Measurements from ENCODE around the gene NCAN.
"Not testable (repeated sequence)": the region's sequence is repeated elsewhere in the genome, so short reads cannot be mapped to it uniquely, and the experiment has no call there.

NCAN gene

DNA sequence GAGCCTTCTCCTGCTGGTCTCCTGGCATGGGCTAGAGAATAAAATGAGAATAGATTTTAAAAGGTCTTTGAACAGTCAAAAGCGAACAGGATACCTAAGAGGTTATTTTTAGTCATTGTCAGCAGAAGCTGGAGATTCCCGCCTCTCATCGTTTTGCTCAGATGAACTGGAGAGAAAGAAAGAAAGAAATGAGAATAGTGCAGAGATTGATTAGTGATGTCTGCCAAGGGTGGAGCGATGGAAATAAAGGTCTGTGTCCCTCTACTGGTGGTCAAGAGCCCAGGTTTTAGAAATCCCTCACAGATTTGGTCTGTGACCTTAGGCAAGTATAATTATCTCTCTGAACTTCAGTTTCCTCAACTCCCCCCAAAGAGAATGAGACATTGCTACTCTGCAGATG lies 5.3 kb downstream of the NCAN start:
- H3K4me3 ChIP-seq: no peak overlapping the region
- H3K27ac ChIP-seq: no peak overlapping the region

DNA sequence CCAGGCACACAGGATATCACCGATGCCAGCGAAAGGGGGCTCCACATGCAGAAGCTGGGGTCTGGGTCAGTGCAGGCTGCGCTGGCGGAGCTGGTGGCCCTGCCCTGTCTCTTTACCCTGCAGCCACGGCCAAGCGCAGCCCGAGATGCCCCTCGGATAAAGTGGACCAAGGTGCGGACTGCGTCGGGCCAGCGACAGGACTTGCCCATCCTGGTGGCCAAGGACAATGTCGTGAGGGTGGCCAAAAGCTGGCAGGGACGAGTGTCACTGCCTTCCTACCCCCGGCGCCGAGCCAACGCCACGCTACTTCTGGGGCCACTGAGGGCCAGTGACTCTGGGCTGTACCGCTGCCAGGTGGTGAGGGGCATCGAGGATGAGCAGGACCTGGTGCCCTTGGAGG lies 7.2 kb downstream of the NCAN start:
- Histone ChIP-seq H3K4me3 (no peak overlapping the region), H3K27ac (no peak overlapping the region)

DNA sequence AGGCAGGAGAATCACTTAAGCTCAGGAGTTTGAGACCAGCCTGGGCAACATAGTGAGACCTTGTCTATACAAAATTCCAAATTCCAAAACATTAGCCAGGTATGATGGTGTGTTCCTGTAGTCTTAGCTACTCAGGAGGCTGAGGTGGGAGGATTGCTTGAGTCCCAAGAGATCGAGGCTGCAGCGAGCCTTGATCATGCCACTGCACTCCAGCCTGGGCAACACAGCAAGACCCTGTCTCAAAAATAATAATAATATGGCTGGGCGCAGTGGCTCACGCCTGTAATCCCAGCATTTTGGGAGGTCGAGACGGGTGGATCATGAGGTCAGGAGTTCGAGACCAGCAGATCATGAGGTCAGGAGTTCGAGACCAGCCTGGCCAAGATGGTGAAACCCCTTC lies 9.2 kb downstream of the NCAN start:
- H3K4me3 ChIP-seq: not testable (repeated sequence)

DNA sequence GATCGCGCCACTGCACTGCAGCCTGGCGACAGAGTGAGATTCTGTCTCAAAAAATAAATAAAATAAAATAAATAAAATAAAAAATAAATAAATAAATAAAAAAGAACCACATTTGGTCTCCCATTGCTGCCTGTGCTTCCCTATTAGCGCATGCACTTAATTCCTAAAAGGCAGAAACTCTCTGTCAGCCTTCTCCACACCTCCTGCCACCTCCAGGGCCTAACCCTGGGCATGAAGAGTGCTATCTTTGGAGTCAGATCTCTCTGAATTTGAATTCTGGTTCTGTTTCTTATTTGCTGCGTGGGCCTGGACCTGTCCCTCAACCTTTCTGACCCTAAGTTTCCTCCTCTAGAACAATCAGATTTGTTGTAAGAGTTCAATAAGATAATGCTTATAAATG lies 11.3 kb downstream of the NCAN start:
- no peak overlapping the region for H3K4me3 ChIP-seq
- no peak overlapping the region for H3K27ac ChIP-seq

More for the DNA sequence above, 9.2 kb downstream of the NCAN start:
- H3K27ac ChIP-seq: not testable (repeated sequence)

DNA sequence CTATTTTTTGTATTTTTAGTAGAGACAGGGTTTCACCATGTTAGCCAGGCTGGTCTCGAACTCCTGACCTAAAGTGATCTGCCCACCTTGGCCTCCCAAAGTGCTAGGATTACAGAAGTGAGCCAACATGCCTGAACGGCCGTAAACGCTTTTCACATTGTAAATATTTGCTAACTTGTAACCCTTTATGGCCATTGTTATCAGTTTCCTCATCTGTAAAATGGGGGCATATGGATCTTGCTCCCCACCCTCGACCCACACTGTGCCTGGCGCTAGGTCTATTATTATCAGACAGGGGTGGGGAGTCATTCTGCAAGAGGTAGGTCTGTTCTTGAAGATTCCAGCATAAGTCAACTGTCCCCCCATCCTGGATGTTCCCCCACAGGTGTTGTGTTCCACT lies 11.9 kb downstream of the NCAN start:
- H3K4me3 ChIP-seq: no peak overlapping the region
- H3K27ac ChIP-seq: no peak overlapping the region

DNA sequence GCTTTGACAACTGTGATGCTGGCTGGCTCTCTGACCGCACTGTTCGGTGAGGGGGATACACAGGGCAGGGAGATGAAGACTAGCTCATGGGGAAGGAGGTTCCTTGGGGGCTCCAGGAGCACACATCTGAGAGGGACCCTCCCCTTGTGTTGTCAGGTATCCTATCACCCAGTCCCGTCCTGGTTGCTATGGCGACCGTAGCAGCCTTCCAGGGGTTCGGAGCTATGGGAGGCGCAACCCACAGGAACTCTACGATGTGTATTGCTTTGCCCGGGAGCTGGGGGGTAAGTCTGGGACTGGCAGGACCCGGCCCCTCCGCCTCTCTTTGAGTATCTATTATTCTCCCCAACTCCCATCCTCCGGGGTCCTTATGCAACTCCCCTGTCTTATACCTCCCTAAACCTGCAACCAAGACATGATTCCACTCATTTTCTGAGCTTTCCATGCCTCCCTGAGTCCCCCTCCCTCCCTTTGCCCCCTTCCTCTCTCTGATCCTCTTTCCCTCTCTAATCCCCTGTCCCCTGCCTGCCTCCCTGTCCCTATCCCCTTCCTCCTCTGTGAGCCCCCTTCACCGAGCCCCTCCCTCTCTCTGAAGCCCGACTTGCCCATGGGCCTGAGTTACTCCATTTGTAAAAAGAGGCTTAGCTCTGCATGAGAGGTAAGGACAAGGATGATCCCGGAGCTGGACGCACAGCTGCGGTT lies 12.5 kb downstream of the NCAN start:
- H3K4me3 ChIP-seq: peak overlapping the region in 5 of 7 experiments; percentile 7 to 38 (median 28)

DNA sequence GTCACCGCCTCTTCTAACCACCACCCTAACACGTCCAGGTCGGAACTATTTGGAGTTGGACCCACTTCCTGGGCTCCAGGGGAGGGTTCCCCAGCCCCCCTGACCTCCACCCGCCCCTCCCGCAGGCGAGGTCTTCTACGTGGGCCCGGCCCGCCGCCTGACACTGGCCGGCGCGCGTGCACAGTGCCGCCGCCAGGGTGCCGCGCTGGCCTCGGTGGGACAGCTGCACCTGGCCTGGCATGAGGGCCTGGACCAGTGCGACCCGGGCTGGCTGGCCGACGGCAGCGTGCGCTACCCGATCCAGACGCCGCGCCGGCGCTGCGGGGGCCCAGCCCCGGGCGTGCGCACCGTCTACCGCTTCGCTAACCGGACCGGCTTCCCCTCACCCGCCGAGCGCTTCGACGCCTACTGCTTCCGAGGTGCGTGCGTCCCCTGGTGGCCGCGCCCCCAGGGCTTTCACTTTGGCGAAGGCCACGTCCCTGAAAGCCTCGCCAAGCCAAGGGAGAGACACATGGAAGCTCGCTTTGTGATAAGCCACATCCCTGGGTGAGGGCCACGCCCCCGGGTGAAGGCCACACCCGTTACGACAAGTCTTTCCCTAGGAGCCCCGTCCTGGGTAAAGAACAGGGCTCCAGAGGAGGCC lies 13.2 kb downstream of the NCAN start:
- H3K4me3 ChIP-seq: peak overlapping the region; percentile 7 to 38 (median 23)
- H3K27ac ChIP-seq: no peak overlapping the region

More for the DNA sequence above, 12.5 kb downstream of the NCAN start:
- H3K27ac ChIP-seq: no peak overlapping the region

DNA sequence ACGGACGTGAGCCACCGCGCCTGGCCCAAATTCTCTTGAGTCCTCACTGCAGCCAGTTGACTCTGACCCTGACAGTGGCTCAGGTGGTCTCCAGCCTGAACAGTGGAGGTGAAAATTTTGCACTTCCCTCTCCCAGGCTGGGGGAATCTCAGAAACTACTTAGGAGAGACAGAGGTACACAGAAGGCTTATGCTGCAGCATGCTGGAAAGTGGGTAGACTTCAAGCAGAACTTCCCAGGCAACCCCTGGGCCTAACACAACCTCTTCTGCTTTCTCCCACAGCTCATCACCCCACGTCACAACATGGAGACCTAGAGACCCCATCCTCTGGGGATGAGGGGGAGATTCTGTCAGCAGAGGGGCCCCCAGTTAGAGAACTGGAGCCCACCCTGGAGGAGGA lies 14.4 kb downstream of the NCAN start:
- H3K27ac ChIP-seq: no peak overlapping the region
- H3K4me3 ChIP-seq: no peak overlapping the region

DNA sequence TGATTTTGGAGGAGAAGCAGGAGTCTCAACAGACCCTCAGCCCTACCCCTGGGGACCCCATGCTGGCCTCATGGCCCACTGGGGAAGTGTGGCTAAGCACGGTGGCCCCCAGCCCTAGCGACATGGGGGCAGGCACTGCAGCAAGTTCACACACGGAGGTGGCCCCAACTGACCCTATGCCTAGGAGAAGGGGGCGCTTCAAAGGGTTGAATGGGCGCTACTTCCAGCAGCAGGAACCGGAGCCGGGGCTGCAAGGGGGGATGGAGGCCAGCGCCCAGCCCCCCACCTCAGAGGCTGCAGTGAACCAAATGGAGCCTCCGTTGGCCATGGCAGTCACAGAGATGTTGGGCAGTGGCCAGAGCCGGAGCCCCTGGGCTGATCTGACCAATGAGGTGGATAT lies 14.9 kb downstream of the NCAN start:
- no peak overlapping the region for H3K27ac ChIP-seq
- H3K4me3 ChIP-seq: no peak overlapping the region

DNA sequence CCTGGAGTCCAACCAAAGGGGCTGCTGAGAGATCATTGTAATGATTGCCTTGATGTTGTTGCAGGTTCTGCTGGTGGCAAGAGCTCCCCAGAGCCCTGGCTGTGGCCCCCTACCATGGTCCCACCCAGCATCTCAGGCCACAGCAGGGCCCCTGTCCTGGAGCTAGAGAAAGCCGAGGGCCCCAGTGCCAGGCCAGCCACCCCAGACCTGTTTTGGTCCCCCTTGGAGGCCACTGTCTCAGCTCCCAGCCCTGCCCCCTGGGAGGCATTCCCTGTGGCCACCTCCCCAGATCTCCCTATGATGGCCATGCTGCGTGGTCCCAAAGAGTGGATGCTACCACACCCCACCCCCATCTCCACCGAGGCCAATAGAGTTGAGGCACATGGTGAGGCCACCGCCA lies 15.5 kb downstream of the NCAN start:
- H3K4me3 ChIP-seq: no peak overlapping the region

DNA sequence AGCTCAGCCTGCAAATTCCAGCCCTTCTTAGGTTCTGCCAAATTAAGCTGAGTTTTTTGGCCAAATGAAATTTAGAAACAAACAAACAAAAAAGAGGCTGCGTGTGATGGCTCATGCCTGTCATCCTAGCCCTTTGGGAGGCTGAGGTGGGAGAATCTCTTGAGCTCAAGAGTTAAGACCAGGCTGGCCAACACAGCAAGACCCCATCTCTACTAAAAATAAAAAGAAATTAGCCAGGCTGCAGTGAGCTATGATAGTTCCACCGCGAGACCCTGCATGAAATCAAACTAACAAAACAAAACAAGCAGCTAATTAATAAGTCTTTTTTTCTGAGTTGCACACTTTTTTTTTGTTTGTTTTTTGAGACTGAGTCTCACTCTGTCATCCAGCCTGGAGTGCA lies 17.9 kb downstream of the NCAN start:
- no peak overlapping the region for H3K4me3 ChIP-seq
- no peak overlapping the region for H3K27ac ChIP-seq

More for the DNA sequence above, 15.5 kb downstream of the NCAN start:
- H3K27ac ChIP-seq: no peak overlapping the region

DNA sequence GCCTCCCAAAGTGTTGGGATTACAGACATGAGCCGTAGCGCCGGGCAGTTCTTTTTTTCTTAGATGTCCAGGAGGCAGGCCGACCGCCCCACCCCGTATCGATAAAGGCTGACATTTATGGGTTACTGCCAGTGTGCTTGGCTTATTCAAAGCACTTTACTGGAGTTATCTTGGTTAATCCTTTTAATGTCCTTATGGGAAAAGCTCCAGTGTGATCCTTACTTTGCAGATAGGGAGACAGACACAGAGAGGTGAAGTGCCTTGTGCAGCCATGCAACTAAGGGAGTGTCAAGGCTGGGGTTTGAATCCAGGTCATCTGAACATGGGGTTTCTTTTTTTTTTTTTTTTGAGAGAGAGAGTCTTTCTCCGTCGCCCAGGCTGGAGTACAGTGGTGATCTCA lies 19.2 kb downstream of the NCAN start:
- Histone ChIP-seq H3K4me3 (no peak overlapping the region), H3K27ac (no peak overlapping the region)

DNA sequence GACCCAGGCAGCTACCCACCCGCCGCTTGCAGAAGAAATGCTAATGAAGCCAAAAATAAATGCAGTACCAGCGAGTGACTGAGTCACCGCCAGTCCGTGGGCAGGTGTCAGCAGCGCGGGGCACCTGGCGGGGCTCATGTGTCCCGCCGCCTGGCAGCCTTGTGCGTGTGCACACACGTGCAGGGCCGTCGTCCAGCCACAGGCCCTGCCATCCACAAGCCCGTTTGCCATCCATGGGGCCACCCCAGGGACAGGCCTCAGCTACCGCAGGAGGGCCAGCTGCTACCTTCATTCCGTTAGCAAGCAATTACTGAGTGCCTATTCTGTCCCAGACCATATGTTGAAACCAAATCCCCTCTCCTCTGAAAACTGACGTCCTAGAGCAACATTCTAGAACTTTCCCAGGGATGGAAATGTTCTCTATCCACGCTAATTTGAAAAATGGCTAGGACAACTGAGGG lies 20.5 kb downstream of the NCAN start:
- no peak overlapping the region for H3K4me3 ChIP-seq
- H3K27ac ChIP-seq: no peak overlapping the region

DNA sequence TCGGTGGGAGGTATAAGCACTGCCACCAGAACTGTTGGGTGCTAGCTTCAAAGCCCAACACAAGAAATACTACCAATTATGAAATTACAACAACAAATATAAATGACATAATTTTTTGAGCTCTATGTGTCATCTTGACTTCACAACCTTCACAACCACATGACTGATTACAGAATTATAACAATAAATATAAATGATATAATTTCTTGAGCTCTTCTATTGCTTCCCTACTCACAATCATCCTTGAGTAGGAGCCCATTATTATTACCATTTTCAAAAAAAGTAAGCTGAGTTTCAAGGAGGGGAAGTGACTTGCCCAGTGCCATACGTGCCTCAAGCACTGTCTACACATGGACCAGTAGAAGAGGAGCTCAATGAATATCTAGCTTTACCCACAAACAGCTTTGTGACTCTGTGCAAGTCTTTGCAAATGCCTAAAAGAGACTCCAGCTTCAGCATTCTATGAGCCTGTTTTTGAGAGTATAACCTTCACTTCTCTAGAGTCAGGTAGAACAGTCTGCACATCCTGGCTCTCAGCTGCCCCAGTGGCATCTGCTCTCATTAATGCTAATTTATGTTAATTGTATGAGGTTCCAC lies 22.6 kb downstream of the NCAN start:
- no peak overlapping the region for H3K27ac ChIP-seq
- no peak overlapping the region for H3K4me3 ChIP-seq

DNA sequence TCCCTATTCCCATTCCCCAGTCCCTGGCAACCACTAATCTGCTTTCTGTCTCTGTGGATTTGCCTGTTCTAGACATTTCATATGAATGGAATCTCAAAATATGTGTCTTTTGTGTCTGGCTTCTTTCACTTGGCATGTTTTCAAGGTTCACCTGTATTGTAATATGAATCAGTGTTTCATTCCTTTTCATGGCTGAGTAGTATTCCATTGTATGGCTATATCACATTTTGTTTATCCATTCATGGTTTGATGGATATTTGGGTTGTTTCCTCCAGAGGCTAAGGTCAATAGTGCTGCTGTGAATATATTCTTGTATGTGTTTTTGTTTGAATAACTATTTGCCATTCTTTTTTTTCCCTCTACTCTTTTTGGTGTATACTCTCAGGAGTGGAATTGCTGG lies 24.4 kb downstream of the NCAN start:
- Histone ChIP-seq H3K27ac (no peak overlapping the region), H3K4me3 (no peak overlapping the region)

DNA sequence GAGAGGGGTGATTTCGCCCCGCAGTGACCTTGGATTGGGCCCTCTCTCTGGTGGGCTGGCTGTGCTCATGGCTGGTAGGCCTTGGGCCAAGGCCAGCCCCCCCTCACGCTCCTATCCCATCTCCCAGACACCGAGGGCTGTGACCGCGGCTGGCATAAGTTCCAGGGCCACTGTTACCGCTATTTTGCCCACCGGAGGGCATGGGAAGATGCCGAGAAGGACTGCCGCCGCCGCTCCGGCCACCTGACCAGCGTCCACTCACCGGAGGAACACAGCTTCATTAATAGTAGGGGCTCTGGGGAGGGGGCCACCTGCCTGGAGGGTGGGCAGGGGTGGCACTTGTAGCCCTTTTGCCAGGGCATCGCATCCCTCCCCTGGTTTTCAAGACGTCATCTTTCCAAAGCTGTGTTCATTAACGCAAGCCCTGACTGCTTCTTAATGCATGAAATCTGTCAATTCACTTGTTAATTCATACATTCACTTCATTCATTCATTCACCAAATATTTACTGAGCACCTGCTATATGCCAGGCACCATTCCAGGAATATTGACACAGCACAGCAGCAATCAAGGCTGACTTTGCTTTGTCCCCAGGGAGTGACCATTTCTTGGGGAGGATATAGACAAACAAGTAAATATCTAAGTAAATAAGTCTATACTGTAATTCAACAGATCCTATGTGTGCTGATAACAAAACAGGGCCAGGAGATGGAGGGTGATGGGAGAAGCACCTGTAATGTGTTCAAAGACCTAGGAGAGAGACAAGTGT lies 26.6 kb downstream of the NCAN start:
- no peak overlapping the region for H3K27ac ChIP-seq
- no peak overlapping the region for H3K4me3 ChIP-seq

DNA sequence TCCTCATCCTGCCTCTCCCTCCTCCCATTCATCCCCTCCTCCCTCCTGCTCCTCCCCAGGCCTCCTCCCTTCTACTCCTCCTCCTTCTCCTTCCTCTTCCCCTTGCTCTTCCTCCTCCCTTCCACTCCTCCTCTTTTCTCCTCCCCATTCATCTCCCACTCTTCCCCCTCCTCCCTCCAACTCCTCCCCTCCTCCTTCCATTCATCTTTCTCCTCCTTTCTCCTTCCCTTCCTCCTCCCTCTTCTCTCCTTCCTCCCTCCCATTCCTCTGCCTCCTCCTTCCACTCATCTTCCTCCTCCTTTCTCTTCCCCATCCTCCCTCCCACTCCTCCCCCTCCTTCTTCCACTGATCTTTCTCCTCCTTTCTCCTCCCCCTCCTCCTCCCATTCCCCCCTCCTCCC lies 27.9 kb downstream of the NCAN start:
- Histone ChIP-seq H3K27ac (no peak overlapping the region), H3K4me3 (no peak overlapping the region)

DNA sequence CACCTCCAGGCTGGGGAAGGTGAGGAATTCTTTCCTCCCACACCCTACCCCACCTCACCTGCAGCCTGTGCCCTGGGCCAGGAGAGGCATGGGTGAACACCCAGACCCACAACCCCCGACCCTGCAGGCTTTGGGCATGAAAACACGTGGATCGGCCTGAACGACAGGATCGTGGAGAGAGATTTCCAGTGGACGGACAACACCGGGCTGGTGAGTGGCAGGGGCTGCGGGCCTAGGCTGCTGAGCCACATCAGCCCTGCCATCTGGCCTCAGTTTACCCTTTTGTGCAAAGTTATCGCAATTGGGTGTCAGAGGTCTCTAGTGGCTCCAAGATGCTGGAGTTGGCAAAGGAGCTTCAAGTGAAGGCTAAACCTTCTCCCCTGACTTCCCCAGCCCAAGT lies 28.7 kb downstream of the NCAN start:
- Histone ChIP-seq H3K4me3 (no peak overlapping the region), H3K27ac (no peak overlapping the region)

DNA sequence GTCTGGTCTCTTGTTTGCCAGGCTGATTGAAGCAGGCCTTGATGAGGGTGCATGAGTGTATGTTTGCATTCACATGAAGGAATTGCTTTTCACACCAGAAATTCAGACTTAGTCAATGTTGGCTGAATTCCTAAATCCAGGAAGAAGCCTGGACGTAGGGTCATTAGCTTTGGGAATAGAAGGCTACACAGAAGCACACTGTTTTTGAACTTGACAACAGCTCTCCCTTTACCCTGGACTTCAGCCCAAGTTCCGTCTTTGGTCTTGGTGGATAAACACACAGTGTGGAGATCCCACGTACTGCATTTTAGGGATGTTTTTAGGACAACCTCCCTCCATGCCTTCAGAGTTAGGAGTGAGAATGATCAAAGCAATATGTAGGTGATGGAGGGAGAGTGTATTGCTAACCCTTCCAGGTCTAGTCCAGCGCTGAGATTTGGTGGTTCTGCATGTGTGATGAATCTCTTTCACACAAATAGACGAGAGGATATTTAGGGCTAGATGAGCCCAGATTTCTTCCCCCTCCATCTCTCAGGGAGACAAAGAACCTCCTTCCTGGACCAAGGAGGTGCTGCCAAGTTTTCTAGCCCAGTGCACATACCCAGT lies 38.5 kb downstream of the NCAN start:
- Histone ChIP-seq H3K27ac (no peak overlapping the region), H3K4me3 (no peak overlapping the region)

DNA sequence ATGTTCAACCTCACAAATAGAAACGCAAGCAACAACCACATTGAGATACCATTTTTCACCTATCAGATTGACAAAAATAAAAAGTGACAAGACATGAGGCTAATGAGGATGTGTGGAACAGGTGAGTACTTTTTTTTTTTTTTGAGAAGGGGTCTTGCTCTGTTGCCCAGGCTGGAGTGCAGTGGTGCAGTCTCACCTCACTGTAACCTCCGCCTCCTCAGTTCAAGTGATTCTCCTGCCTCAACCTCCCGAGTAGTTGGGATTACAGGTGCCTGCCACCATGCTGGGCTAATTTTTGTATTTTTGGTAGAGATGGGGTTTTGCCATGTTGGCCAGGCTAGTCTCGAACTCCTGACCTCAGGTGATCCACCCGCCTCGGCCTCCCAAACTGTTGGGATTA lies 41.7 kb downstream of the NCAN start:
- H3K27ac ChIP-seq, H3K4me3 ChIP-seq: not testable (repeated sequence)

Measured in skin epidermis (tissue), 12 donors.